Gastrocnemius medialis (tissue), 4 donors: ENCODE data around the gene CD58. TPM values are rescaled to one million over a fixed set of nuclear protein-coding genes. Genes with fewer than 3 reads are reported as not detected.

ENCODE experiments used
- ATAC-seq, 2 donors: fragments of 150-250 bp; one replicate each; pipeline ENCODE4 v1.9.1; 2016
- DNase-seq, 2 donors: peaks; one replicate each; pipeline ENCODE4 v3.0.0-alpha.2; 2019
- H3K27ac ChIP-seq, 4 donors: fragments of 200-600 bp; sonication (generic); 1 replicate in 1 of 4; 2 replicates in 3 of 4; pipeline ENCODE4 v1.5.1; 2016 to 2018; ENCODE audit warnings: mild to moderate bottlenecking in 2 of 4, moderate library complexity in 1 of 4
- H3K27me3 ChIP-seq, 3 donors: fragments of 200-600 bp; sonication (generic) in 2 of 3; 1 replicate in 1 of 3; 2 replicates in 2 of 3; pipeline versions ENCODE4 v1.5.1 to v1.6.0; 2016 to 2019; ENCODE audit warnings: mild to moderate bottlenecking in 1 of 3, moderate library complexity in 1 of 3
- H3K36me3 ChIP-seq, 2 donors: fragments of 200-600 bp; sonication (generic) in 1 of 2; one replicate each; pipeline ENCODE4 v1.5.1; 2017 to 2018
- H3K4me1 ChIP-seq, 2 donors: fragments of 200-600 bp; sonication (generic) in 1 of 2; one replicate each; pipeline ENCODE4 v1.5.1; 2016 to 2017; ENCODE audit warnings: mild to moderate bottlenecking in 2 of 2
- H3K4me3 ChIP-seq, 4 donors: fragments of 200-600 bp; sonication (generic) in 3 of 4; 1 replicate in 1 of 4; 2 replicates in 3 of 4; pipeline ENCODE4 v1.5.1; 2016 to 2019; ENCODE audit warnings: mild to moderate bottlenecking in 2 of 4
- H3K9me3 ChIP-seq, 3 donors: fragments of 200-600 bp; sonication (generic) in 2 of 3; 1 replicate in 1 of 3; 2 replicates in 2 of 3; pipeline ENCODE4 v1.5.1; 2016 to 2019
- POLR2A ChIP-seq, 2 donors: fragments of 450-650 bp; IDR thresholded peaks; one replicate each; pipeline ENCODE4 v1.6.1; 2017; ENCODE audit warnings: antibody characterized with exemption in 2 of 2, mild to moderate bottlenecking in 2 of 2, moderate library complexity in 2 of 2
- in situ Hi-C, 4 donors: fragments of 200-750 bp; cut with MboI; loops; one replicate each; pipeline versions ENCODE4 v1.15.0 to v1.8.0; 2017; ENCODE audit warnings: low sequenced_read_pairs in 4 of 4
- intact Hi-C: fragments of 100-400 bp; cut with DNase I; formaldehyde crosslinking; loops from one replicate; pipeline ENCODE4 v1.15.1; 2023; ENCODE audit warnings: low total_unique reads
- microRNA counts, 2 donors: library from miRNA; unstranded; fragments of <30 nt; microRNA quantifications; one replicate each; lab custom pipeline; 2016
- microRNA-seq, 2 donors: library from miRNA; unstranded; fragments of <30 nt; microRNA quantifications; one replicate each; pipeline ENCODE4, GENCODE V29; 2016; ENCODE audit warnings: borderline replicate concordance in 2 of 2
- total RNA-seq, 4 donors: library from RNA; depleted of rRNA; stranded (reverse); fragments of >200 nt; gene quantifications; one replicate each; pipeline versions ENCODE4 v1.1.0 to v1.2.3, GENCODE V29; 2016
- TF ChIP-seq, protein P1 (sequence below), 5 experiments: fragments of 450-650 bp in 3 of 5; fragments of 200-600 bp in 2 of 5; sonication (generic) in 2 of 5; IDR thresholded peaks in 4 of 5; conservative IDR thresholded peaks in 1 of 5; 1 replicate in 4 of 5; 2 replicates in 1 of 5; pipeline ENCODE4 v1.5.1; 2016 to 2019; ENCODE audit warnings: antibody characterized with exemption in 5 of 5, mild to moderate bottlenecking in 3 of 5, moderate library complexity in 3 of 5

CD58 gene
- total RNA-seq, 4 donors from 2014 or later: 4.1 to 15.9 (median 10.2) TPM

GRCh38 chr1:116466810-116467557 is 103.8 kb downstream of the CD58 start:
- H3K4me1 ChIP-seq: no peaks in the 10 kb centered on the region
- no peak overlapping the region for H3K4me3 ChIP-seq
- no peaks in the 10 kb centered on the region for H3K9me3 ChIP-seq
- H3K27ac ChIP-seq: no peak overlapping the region
- in situ Hi-C loops (no loop called here), intact Hi-C loops (no loop called here)
- DNase-seq: no peak
- ATAC-seq: peak in 1 of 2 donors; percentile 44
- TF ChIP-seq, protein P1, sequence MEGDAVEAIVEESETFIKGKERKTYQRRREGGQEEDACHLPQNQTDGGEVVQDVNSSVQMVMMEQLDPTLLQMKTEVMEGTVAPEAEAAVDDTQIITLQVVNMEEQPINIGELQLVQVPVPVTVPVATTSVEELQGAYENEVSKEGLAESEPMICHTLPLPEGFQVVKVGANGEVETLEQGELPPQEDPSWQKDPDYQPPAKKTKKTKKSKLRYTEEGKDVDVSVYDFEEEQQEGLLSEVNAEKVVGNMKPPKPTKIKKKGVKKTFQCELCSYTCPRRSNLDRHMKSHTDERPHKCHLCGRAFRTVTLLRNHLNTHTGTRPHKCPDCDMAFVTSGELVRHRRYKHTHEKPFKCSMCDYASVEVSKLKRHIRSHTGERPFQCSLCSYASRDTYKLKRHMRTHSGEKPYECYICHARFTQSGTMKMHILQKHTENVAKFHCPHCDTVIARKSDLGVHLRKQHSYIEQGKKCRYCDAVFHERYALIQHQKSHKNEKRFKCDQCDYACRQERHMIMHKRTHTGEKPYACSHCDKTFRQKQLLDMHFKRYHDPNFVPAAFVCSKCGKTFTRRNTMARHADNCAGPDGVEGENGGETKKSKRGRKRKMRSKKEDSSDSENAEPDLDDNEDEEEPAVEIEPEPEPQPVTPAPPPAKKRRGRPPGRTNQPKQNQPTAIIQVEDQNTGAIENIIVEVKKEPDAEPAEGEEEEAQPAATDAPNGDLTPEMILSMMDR (IDR thresholded peaks at IDR 0.05 in 4 of 5, conservative IDR thresholded peaks at IDR 0.05 in 1 of 5): no peak
- TF ChIP-seq POLR2A (IDR thresholded peaks at IDR 0.05): no peak
- H3K36me3 ChIP-seq: no peaks in the 10 kb centered on the region
- no peaks in the 10 kb centered on the region for H3K27me3 ChIP-seq

- DNase-seq: no peak
- Histone ChIP-seq H3K4me1 (no peaks in the 10 kb centered on the region), H3K9me3 (no peaks in the 10 kb centered on the region), H3K4me3 (no peak overlapping the region), H3K36me3 (no peaks in the 10 kb centered on the region), H3K27me3 (no peaks in the 10 kb centered on the region), H3K27ac (no peak overlapping the region)
- intact Hi-C loops: no loop called here
- no peak for TF ChIP-seq POLR2A (IDR thresholded peaks at IDR 0.05)
- in situ Hi-C loops: no loop called here
- ATAC-seq: no peak
Measured at GRCh38 chr1:116465845-116466685, 104.8 kb downstream of the CD58 start.

DNA sequence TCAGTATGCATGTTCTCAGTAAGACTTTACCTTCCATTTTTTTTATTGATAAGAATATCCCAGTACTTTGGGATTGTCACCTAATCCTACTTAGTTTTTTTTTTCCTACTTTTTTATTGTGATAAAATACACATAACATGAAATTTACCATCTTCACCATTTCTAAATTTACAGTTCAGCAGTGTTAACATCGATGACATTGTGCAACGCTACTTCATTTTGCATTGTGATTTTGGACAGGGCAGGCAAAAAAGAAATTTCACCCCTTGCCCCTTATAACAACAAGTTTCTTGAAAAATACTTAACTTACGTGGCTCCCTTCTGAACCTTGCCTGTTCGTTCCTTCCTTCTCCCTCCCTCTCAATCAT is 105.4 kb downstream of the CD58 start:
- no peak overlapping the region for H3K27ac ChIP-seq
- in situ Hi-C loops (no loop called here), intact Hi-C loops (no loop called here)
- H3K9me3 ChIP-seq: no peaks in the 10 kb centered on the region
- H3K27me3 ChIP-seq: no peaks in the 10 kb centered on the region
- H3K4me3 ChIP-seq: no peak overlapping the region
- no peaks in the 10 kb centered on the region for H3K36me3 ChIP-seq
- DNase-seq (no peak), ATAC-seq (no peak)
- no peaks in the 10 kb centered on the region for H3K4me1 ChIP-seq
- TF ChIP-seq, protein P1 (IDR thresholded peaks at IDR 0.05 in 4 of 5, conservative IDR thresholded peaks at IDR 0.05 in 1 of 5): no peak
- TF ChIP-seq POLR2A (IDR thresholded peaks at IDR 0.05): no peak

MicroRNAs encoded within 50 kb of the gene (microRNA counts, 767-probe panel; counts per million panel counts)
- microRNA hsa-miR-548ac (lab: Ali Mortazavi, UCI): 356 to 448 counts per million in 2 donors

Small RNA genes lying within 50 kb of the gene (microRNA-seq; reads per million reads assigned to microRNA genes)
- 0 reads per million in 2 donors for gene MIR548AC

Other genes starting within 250 kb of the CD58 start
- 100 to 1,000 TPM; 103 to 257 (median 204) TPM for gene ATP1A1, start 197.8 kb downstream of the CD58 start, total RNA-seq
- gene IGSF3, start 96.7 kb upstream of the CD58 start, total RNA-seq: 1 to 10 TPM in 1 of 4 donors, under 1 TPM in 3; 0.25 to 1.2 (median 0.72) TPM
- under 1 TPM in 1 of 4 donors, not detected in 3; 0.16 TPM for gene CD2, start 183.4 kb upstream of the CD58 start, total RNA-seq